DLD1 (cell line): ENCODE data around the gene TTC9B.
"Not testable (repeated sequence)": the region's sequence is repeated elsewhere in the genome, so short reads cannot be mapped to it uniquely, and the experiment has no call there.

ENCODE experiments used
- in situ Hi-C: cut with HindIII; loops from 2 replicates; pipeline ENCODE4 v1.10.0; 2017; ENCODE audit warnings: low sequenced_read_pairs

The TTC9B gene

GRCh38 chr19:40233811-40234389 is 15.7 kb upstream of the TTC9B start:
- in situ Hi-C loops = no loop called here

- in situ Hi-C loops = no loop called here
These were observed 15.0 kb upstream of the TTC9B start for GRCh38 chr19:40232949-40233810.

- in situ Hi-C loops = no loop called here
These were observed 14.3 kb upstream of the TTC9B start for GRCh38 chr19:40232479-40232878.

GRCh38 chr19:40231544-40232424 is 13.6 kb upstream of the TTC9B start:
- in situ Hi-C loops = no loop called here

GRCh38 chr19:40231057-40231456 is 12.9 kb upstream of the TTC9B start:
- in situ Hi-C loops = no loop called here

GRCh38 chr19:40229926-40230417 is 11.8 kb upstream of the TTC9B start:
- in situ Hi-C loops = no loop called here

- in situ Hi-C loops = no loop called here
These were observed 11.3 kb upstream of the TTC9B start for GRCh38 chr19:40229484-40229883.

GRCh38 chr19:40228863-40229262 is 10.7 kb upstream of the TTC9B start:
- in situ Hi-C loops = no loop called here

GRCh38 chr19:40228346-40228745 is 10.2 kb upstream of the TTC9B start:
- in situ Hi-C loops = no loop called here

GRCh38 chr19:40225440-40226305 is 7.5 kb upstream of the TTC9B start:
- in situ Hi-C loops = no loop called here

- in situ Hi-C loops = no loop called here
These were observed 6.4 kb upstream of the TTC9B start for GRCh38 chr19:40224342-40225150.

- in situ Hi-C loops = no loop called here
These were observed 5.1 kb upstream of the TTC9B start for GRCh38 chr19:40223135-40223822.

- in situ Hi-C loops = no loop called here
These were observed 3.9 kb upstream of the TTC9B start for GRCh38 chr19:40221858-40222619.

- in situ Hi-C loops = no loop called here
These were observed 2.5 kb upstream of the TTC9B start for GRCh38 chr19:40220674-40221073.

GRCh38 chr19:40219721-40220276 is 1.6 kb upstream of the TTC9B start:
- in situ Hi-C loops = no loop called here

- in situ Hi-C loops = not testable (repeated sequence)
These were observed 845 bp upstream of the TTC9B start for GRCh38 chr19:40219029-40219428.

GRCh38 chr19:40217027-40217810 is 965 bp downstream of the TTC9B start:
- in situ Hi-C loops = no loop called here
